OCI-LY7 (cell line): ENCODE data around the gene EPHB1.

Source experiments
- CTCF ChIP-seq: fragments of 200-600 bp; sonication (generic); conservative IDR thresholded peaks from 2 replicates; pipeline ENCODE4 v1.5.1; 2014; ENCODE audit warnings: mild to moderate bottlenecking, antibody characterized with exemption, low read length, moderate library complexity, mixed read lengths
- EZH2phosphoT487 ChIP-seq: fragments of 200-600 bp; sonication (generic); IDR thresholded peaks from 2 replicates; pipeline ENCODE4 v1.6.1; 2018; ENCODE audit warnings: low read depth, borderline replicate concordance, mild to moderate bottlenecking, mixed run types, antibody characterized with exemption, low read length, moderate library complexity, mixed read lengths

DNA sequence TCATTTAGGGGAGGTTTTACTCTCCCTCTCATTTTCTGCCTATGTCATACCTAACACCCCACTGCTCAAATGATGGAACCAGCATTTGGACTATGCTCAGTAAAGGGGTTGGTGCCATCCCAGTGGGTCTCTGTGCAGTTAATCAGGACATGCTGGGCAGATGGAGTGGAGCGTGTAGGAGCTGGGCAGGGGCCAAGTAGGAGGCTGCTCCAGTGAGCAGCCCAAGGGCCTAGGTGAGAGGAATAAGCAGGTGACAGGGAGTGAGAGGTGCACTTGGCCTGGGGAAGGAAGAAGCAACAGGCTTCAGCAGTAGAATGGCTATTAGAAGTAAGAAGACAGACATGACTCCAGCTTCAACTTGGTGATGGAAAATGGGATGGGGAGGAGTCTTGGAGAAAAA, 72.2 kb downstream of the EPHB1 start:
- TF ChIP-seq CTCF (no peak), EZH2phosphoT487 (no peak)
